ENCODE measurements around the gene PKD1L1. TPM values are rescaled to one million over a fixed set of nuclear protein-coding genes. Genes with fewer than 3 reads are reported as not detected.

The PKD1L1 gene
- polyA plus RNA-seq, 2 of the 4 experiments (the other 2 are of a cell fraction): 0.21 TPM

GRCh38 chr7:47778153-47778661 is 170.1 kb downstream of the PKD1L1 start (continued):
- TF ChIP-seq, protein P1, sequence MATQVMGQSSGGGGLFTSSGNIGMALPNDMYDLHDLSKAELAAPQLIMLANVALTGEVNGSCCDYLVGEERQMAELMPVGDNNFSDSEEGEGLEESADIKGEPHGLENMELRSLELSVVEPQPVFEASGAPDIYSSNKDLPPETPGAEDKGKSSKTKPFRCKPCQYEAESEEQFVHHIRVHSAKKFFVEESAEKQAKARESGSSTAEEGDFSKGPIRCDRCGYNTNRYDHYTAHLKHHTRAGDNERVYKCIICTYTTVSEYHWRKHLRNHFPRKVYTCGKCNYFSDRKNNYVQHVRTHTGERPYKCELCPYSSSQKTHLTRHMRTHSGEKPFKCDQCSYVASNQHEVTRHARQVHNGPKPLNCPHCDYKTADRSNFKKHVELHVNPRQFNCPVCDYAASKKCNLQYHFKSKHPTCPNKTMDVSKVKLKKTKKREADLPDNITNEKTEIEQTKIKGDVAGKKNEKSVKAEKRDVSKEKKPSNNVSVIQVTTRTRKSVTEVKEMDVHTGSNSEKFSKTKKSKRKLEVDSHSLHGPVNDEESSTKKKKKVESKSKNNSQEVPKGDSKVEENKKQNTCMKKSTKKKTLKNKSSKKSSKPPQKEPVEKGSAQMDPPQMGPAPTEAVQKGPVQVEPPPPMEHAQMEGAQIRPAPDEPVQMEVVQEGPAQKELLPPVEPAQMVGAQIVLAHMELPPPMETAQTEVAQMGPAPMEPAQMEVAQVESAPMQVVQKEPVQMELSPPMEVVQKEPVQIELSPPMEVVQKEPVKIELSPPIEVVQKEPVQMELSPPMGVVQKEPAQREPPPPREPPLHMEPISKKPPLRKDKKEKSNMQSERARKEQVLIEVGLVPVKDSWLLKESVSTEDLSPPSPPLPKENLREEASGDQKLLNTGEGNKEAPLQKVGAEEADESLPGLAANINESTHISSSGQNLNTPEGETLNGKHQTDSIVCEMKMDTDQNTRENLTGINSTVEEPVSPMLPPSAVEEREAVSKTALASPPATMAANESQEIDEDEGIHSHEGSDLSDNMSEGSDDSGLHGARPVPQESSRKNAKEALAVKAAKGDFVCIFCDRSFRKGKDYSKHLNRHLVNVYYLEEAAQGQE (IDR thresholded peaks at IDR 0.05): no peak
- TF ChIP-seq HOXA7 (CRISPR knock-in tag; IDR thresholded peaks at IDR 0.05): no peak
- TF ChIP-seq EHF (CRISPR knock-in tag; IDR thresholded peaks at IDR 0.05): no peak
- no peak for TF ChIP-seq MYC (IDR thresholded peaks at IDR 0.05; ENCODE audit: borderline replicate concordance, low read length)
- TF ChIP-seq POLR2A (IDR thresholded peaks at IDR 0.05; ENCODE audit: low read length): no peak
- no peak for TF ChIP-seq RARB (CRISPR knock-in tag; IDR thresholded peaks at IDR 0.05)

DNA sequence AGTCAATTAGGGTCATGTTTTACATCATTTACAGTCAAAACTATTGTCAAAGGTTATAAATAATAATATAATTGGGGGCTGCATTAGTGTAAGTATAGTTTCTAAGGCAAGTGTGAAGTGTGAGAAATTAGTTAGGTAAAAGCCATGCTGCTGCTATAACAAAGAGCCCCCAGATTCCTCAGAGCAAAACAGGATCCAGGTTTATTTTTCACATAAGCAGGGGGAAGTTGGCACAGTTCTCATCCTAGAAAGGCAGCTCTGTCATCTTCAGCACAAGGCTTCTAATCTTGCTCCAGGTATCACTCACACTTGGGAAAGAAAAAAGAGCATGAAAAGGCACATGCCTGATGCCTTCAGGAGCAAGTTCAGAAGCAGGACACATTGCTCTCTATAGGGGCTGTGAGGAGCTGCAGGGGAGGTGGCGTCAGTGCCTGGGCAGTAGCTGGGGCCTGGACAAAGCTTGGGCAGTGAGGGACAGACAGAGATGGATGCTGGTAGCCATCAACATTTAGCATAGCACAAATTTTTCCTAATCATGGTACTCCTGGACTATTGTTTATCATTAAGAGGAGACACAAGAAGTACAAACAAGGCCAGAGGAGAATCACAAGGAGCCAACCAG is 170.6 kb downstream of the PKD1L1 start:
- CTCF ChIA-PET: interaction anchor here (1.2 kb wide), 1 partner anchor 19 kb away, joined by 3 read pairs; no protein-coding TSS in a partner anchor
- ATAC-seq: peak; percentile 69 to 82
- WGBS (ENCODE audit: missing lambda C conversion rate): 85% methylated on average over 1 of the region's 1 CpG

GRCh38 chr7:47776335-47776734 is 171.9 kb downstream of the PKD1L1 start:
- 58% methylated on average over 1 of the region's 1 CpG for WGBS (ENCODE audit: missing lambda C conversion rate)
- peak overlapping the region; percentile 24; the same call in 1 of the 3 replicates for H3K4me2 ChIP-seq
- H3K4me1 ChIP-seq: peaks cover 56% of the 10 kb centered on the region
- H3K9me3 ChIP-seq: peaks cover 17% of the 10 kb centered on the region; the same call in 2 of the 3 replicates
- DNase-seq (ENCODE audit: low read depth in 1 of 2, low spot score in 1 of 2): peak in 1 of 2 experiments; percentile 55
- H3K4me3 ChIP-seq: no peak overlapping the region
- H3K27ac ChIP-seq: peak overlapping the region; percentile 79 to 95
- no peak for ATAC-seq
- CTCF ChIA-PET: interaction anchor here (0.7 to 1.1 kb wide), 2 partner anchors 13 to 32 kb away, joined by 3 read pairs; no protein-coding TSS in a partner anchor
- no peak for FAIRE-seq
- POLR2A ChIA-PET: interaction anchor here (0.7 to 1.9 kb wide), 2 partner anchors 8 to 10 kb away, joined by 3 to 4 read pairs; no protein-coding TSS in a partner anchor
- TF ChIP-seq, protein P2, sequence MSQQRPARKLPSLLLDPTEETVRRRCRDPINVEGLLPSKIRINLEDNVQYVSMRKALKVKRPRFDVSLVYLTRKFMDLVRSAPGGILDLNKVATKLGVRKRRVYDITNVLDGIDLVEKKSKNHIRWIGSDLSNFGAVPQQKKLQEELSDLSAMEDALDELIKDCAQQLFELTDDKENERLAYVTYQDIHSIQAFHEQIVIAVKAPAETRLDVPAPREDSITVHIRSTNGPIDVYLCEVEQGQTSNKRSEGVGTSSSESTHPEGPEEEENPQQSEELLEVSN (IDR thresholded peaks at IDR 0.05; ENCODE audit: borderline replicate concordance, low read depth): no peak
- no peak for TF ChIP-seq EP300 (IDR thresholded peaks at IDR 0.05)
- no peak for TF ChIP-seq NPAS2 (CRISPR knock-in tag; IDR thresholded peaks at IDR 0.05; ENCODE audit: borderline replicate concordance)
- TF ChIP-seq FOSB (CRISPR knock-in tag; IDR thresholded peaks at IDR 0.05): no peak
- no peak for TF ChIP-seq ZFP36 (IDR thresholded peaks at IDR 0.05; ENCODE audit: borderline replicate concordance, partially characterized antibody)
- peak; percentile 84 for TF ChIP-seq MAFK (IDR thresholded peaks at IDR 0.05; ENCODE audit: partially characterized antibody)
- TF ChIP-seq HOXB13 (CRISPR knock-in tag; IDR thresholded peaks at IDR 0.05; ENCODE audit: low read depth): 0 out of 2 replicates have a peak, but pooled peaks have one; percentile 25
- peak; percentile 67; the same call in 1 of the 2 replicates for TF ChIP-seq GATA3 (IDR thresholded peaks at IDR 0.05; ENCODE audit: borderline replicate concordance)
- TF ChIP-seq RNF2 (IDR thresholded peaks at IDR 0.05; ENCODE audit: borderline replicate concordance, low read depth): no peak
- no peak for TF ChIP-seq MAZ (IDR thresholded peaks at IDR 0.05; ENCODE audit: borderline replicate concordance, low read depth, low read length)
- no peak for TF ChIP-seq POLR2AphosphoS2 (conservative IDR thresholded peaks at IDR 0.05; ENCODE audit: low read length)
- no peak for TF ChIP-seq SMC3 (IDR thresholded peaks at IDR 0.05)
- TF ChIP-seq HES2 (IDR thresholded peaks at IDR 0.05): no peak
- TF ChIP-seq RFX5 (IDR thresholded peaks at IDR 0.05): no peak
- no peak for TF ChIP-seq KDM1A (IDR thresholded peaks at IDR 0.05; ENCODE audit: low read depth)
- no peak for TF ChIP-seq PHF8 (IDR thresholded peaks at IDR 0.05; ENCODE audit: borderline replicate concordance, low read depth)

More for the DNA sequence above, 170.6 kb downstream of the PKD1L1 start:
- no peak for TF ChIP-seq ZFP36 (IDR thresholded peaks at IDR 0.05; ENCODE audit: borderline replicate concordance, partially characterized antibody)
- TF ChIP-seq JUN (IDR thresholded peaks at IDR 0.05): no peak
- H3K9me3 ChIP-seq: peaks cover 17% of the 10 kb centered on the region; the same call in 2 of the 3 replicates
- DNase-seq (ENCODE audit: low read depth in 1 of 2, low spot score in 1 of 2) (no peak), FAIRE-seq (peak; percentile 18)
- peaks cover 57% of the 10 kb centered on the region for H3K4me1 ChIP-seq
- peak overlapping the region; percentile 79 to 95 for H3K27ac ChIP-seq
- POLR2A ChIA-PET: no interaction called here
- H3K4me3 ChIP-seq: no peak overlapping the region
- H3K4me2 ChIP-seq: peak overlapping the region; percentile 12; the same call in 2 of the 3 replicates
